HEK293T (cell line): ENCODE measurements around the gene LCE1D.

Experiments used
- CTCF ChIA-PET: fragments of 350-600 bp; formaldehyde crosslinking; extraction: SDS; loops from one replicate; lab custom pipeline; 2021; ENCODE audit warnings: antibody characterized with exemption, inconsistent platforms; lab: Yijun Ruan, JAX
- POLR2A ChIA-PET: fragments of 350-600 bp; formaldehyde crosslinking; extraction: SDS; loops from one replicate; lab custom pipeline; 2020; ENCODE audit warnings: antibody characterized with exemption, inconsistent platforms; lab: Yijun Ruan, JAX
- DNase-seq: peaks from one replicate; pipeline ENCODE4 v3.0.0; 2012; ENCODE audit warnings: mixed read lengths; ENCODE audit errors: extremely low spot score
- ARNT ChIP-seq: fragments of 450-650 bp; IDR thresholded peaks from 2 replicates; pipeline ENCODE4 v1.6.1; 2017; ENCODE audit warnings: mild to moderate bottlenecking
- BHLHE40 ChIP-seq: fragments of 450-650 bp; IDR thresholded peaks from 2 replicates; pipeline ENCODE4 v1.6.1; 2016; ENCODE audit warnings: mild to moderate bottlenecking, moderate library complexity, borderline replicate concordance
- CTBP1 ChIP-seq: fragments of 450-650 bp; IDR thresholded peaks from 2 replicates; pipeline ENCODE4 v1.6.1; 2016; ENCODE audit warnings: borderline replicate concordance
- ELF4 ChIP-seq: fragments of 450-650 bp; IDR thresholded peaks from 2 replicates; pipeline ENCODE4 v1.6.1; 2017; ENCODE audit warnings: antibody characterized with exemption
- FOXA1 ChIP-seq: fragments of 450-650 bp; IDR thresholded peaks from 2 replicates; pipeline ENCODE4 v1.6.1; 2016; ENCODE audit warnings: mild to moderate bottlenecking
- FOXK2 ChIP-seq: fragments of 450-650 bp; IDR thresholded peaks from 2 replicates; pipeline ENCODE4 v1.6.1; 2016; ENCODE audit warnings: mild to moderate bottlenecking
- FOXM1 ChIP-seq: fragments of 450-650 bp; IDR thresholded peaks from 2 replicates; pipeline ENCODE4 v1.6.1; 2017; ENCODE audit warnings: mild to moderate bottlenecking, borderline replicate concordance
- HDGF ChIP-seq: fragments of 450-650 bp; IDR thresholded peaks from 2 replicates; pipeline ENCODE4 v1.6.1; 2017; ENCODE audit warnings: antibody characterized with exemption, borderline replicate concordance
- L3MBTL2 ChIP-seq: fragments of 450-650 bp; conservative IDR thresholded peaks from 2 replicates; pipeline ENCODE4 v1.6.1; 2016; ENCODE audit warnings: mild to moderate bottlenecking
- LEF1 ChIP-seq: fragments of 450-650 bp; IDR thresholded peaks from 2 replicates; pipeline ENCODE4 v1.6.1; 2017; ENCODE audit warnings: mild to moderate bottlenecking, borderline replicate concordance
- NFRKB ChIP-seq: fragments of 450-650 bp; IDR thresholded peaks from 2 replicates; pipeline ENCODE4 v1.6.1; 2016; ENCODE audit warnings: mild to moderate bottlenecking, moderate library complexity
- SP1 ChIP-seq: fragments of 450-650 bp; IDR thresholded peaks from 2 replicates; pipeline ENCODE4 v1.6.1; 2017
- SUZ12 ChIP-seq: fragments of 450-650 bp; IDR thresholded peaks from 2 replicates; pipeline ENCODE4 v1.6.1; 2016; ENCODE audit warnings: mild to moderate bottlenecking
- TARDBP ChIP-seq: fragments of 450-650 bp; IDR thresholded peaks from 2 replicates; pipeline ENCODE4 v1.6.1; 2016
- ZNF384 ChIP-seq: fragments of 450-650 bp; IDR thresholded peaks from 2 replicates; pipeline ENCODE4 v1.6.1; 2016
- TF ChIP-seq, protein P1 (sequence below): fragments of 450-650 bp; IDR thresholded peaks from 2 replicates; pipeline ENCODE4 v1.6.1; 2016

LCE1D gene

DNA sequence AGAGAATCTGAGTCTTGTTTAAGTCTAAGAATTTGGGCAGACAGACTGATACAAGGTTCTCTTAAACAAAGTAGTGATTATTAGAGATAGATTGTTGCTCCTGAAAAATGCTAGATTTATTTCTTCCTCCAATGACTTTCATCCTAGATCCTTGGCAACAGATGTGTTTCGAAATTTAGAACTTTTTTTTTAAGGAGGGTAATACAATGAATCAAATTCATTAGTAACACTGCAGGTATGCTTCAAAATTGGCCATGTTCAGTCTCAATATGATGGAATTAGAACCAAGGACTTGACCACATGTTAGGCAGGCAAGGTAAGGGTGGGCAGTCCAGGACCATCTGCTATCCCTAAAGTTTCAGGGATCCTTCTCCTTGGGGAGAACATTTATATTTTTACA is 26.1 kb upstream of the LCE1D start:
- POLR2A ChIA-PET = no interaction called here

DNA sequence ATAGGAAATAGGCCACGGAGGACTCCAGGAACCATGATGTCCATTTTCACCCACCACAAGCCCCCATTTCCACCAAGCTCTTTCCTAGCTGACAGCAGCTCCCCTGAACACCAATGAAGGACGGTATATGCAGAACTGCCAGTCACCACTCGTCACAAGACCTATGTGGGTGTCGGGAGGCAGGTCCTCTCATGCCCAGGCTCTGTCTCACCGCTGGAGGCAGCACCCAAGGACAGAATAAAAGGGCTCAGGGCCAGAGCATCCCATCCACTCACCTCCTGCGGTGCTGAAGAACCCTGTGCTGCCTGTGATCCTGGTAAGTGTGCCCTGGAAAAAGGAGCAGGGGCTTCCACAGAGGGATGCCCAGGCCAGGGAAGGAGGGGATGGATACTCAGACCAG is 21.6 kb upstream of the LCE1D start, which contains the start of gene LCE1F:
Gene LCE1F (plus strand): TSS at position 266 of the 400 bp plus-strand sequence. CDS start 1,232 bp downstream, outside the sequence.
- DNase-seq = no peak
- CTCF ChIA-PET = no interaction called here
- POLR2A ChIA-PET = no interaction called here
- TF ChIP-seq BHLHE40 (no peak), ELF4 (no peak), ARNT (no peak), ZNF384 (no peak), NFRKB (no peak), CTBP1 (no peak), FOXM1 (no peak), FOXK2 (no peak)
- TF ChIP-seq, protein P1, sequence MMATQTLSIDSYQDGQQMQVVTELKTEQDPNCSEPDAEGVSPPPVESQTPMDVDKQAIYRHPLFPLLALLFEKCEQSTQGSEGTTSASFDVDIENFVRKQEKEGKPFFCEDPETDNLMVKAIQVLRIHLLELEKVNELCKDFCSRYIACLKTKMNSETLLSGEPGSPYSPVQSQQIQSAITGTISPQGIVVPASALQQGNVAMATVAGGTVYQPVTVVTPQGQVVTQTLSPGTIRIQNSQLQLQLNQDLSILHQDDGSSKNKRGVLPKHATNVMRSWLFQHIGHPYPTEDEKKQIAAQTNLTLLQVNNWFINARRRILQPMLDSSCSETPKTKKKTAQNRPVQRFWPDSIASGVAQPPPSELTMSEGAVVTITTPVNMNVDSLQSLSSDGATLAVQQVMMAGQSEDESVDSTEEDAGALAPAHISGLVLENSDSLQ = no peak

More for the DNA sequence above, 26.1 kb upstream of the LCE1D start:
- CTCF ChIA-PET = no interaction called here
- no peak for DNase-seq
- TF ChIP-seq ARNT = no peak
- TF ChIP-seq FOXA1 = no peak
- no peak for TF ChIP-seq ZNF384
- TF ChIP-seq BHLHE40 = no peak

DNA sequence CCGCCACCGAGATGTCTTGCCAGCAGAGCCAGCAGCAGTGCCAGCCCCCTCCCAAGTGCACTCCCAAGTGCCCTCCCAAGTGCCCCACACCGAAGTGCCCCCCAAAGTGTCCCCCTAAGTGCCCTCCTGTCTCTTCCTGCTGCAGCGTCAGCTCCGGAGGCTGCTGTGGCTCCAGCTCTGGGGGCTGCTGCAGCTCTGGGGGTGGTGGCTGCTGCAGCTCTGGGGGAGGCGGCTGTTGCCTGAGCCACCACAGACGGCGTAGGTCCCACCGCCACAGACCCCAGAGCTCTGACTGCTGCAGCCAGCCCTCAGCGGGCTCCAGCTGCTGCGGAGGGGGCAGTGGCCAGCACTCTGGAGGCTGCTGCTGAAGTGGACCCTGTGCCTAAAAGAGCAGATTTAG is 20.2 kb upstream of the LCE1D start:
- no peak for TF ChIP-seq L3MBTL2
- TF ChIP-seq SUZ12 = no peak
- TF ChIP-seq FOXM1 = no peak
- no peak for TF ChIP-seq FOXA1
- ChIA-PET CTCF (no interaction called here), POLR2A (no interaction called here)
- no peak for DNase-seq

DNA sequence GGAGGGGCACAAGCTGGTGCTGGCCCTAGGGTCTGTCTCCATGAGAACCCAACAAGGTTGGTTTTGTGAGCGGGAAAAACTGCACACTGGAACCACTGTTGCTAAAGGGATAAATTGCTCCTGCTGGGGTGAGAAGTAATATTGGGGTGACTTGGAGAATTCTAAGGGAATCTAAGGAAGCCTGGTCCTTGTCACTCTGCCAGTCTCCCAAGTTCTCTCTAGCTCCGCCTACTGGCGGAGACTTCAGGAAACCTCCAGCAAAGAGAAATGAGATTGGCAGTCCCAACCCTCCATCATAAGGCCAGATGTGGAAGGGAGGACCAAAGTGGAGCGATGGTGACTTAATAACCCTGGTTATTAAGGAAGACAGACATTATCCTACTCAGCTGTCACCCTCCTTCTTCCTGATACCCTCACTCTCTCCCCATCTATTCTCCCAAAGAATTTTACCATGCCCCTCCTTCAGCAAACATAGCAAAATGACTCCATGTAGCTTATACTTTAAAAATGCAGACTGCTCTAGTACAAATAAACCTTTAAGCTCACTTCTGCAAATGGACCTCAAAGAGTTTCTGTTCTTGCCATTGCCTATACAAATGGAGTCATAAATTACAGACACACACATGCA is 18.9 kb upstream of the LCE1D start:
- peak; percentile 54 for DNase-seq
- ChIA-PET CTCF (interaction anchor here (0.8 to 1.2 kb wide), 3 partner anchors 9 to 52 kb away, joined by 3 to 4 read pairs (median 3); no protein-coding TSS in a partner anchor), POLR2A (no interaction called here)
- no peak for TF ChIP-seq L3MBTL2
- TF ChIP-seq, protein P1 = peak; percentile 46
- TF ChIP-seq HDGF = no peak
- no peak for TF ChIP-seq CTBP1

DNA sequence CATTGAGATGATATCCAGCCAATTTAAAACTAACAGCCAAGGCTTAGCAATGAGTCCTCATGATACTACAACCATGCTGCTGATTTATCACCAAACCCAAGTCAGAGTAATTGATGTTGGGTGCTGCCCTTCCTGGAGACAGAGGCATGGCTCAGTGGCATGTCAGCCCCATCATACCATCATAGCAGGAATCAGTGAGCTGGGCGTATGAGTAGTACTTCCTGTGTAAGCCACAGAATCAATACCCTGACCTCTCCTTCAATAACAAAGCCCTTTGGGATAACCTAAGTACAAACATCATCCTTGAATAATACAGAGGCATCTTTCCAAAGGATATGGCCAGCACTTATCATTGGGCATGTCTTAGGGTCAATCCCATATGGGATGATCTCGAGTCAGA is 13.4 kb upstream of the LCE1D start:
- DNase-seq = no peak
- ChIA-PET CTCF (no interaction called here), POLR2A (no interaction called here)
- TF ChIP-seq NFRKB = no peak
- TF ChIP-seq TARDBP = no peak
- no peak for TF ChIP-seq FOXA1
- TF ChIP-seq BHLHE40 = no peak
- TF ChIP-seq HDGF = no peak
- no peak for TF ChIP-seq FOXK2
- TF ChIP-seq CTBP1 = no peak
- no peak for TF ChIP-seq SUZ12
- no peak for TF ChIP-seq L3MBTL2
- TF ChIP-seq, protein P1 = no peak

DNA sequence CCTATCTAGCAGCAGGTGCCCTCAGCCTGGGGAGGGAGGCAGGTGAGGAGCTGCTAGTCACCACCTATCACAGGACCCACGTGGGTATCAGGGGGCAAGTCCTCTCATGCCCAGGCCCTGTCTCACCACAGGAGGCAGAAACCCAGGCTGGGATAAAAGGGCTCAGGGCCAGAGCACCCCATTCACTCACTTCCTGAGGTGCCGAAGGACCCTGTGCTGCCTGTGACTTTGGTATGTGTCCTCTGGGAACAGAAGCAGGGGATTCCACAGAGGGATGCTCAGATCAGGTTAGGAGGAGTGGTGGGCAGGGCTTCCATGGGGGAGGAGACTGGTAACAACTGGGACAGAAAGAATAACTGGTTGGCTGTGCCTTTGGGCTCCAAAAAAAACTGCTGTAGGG is 10.4 kb upstream of the LCE1D start, which contains the start of gene LCE1E:
Gene LCE1E (plus strand): TSS at position 181 of the 400 bp plus-strand sequence. CDS start 1,043 bp downstream, outside the sequence.
- ChIA-PET POLR2A (no interaction called here), CTCF (interaction anchor here (1.3 kb wide), 1 partner anchor 9 kb away, joined by 3 read pairs; no protein-coding TSS in a partner anchor)
- no peak for DNase-seq
- TF ChIP-seq FOXK2 = no peak
- TF ChIP-seq FOXA1 = no peak
- TF ChIP-seq LEF1 = no peak
- TF ChIP-seq, protein P1 = no peak
- no peak for TF ChIP-seq FOXM1
- TF ChIP-seq BHLHE40 = no peak
- TF ChIP-seq ZNF384 = no peak
- TF ChIP-seq ELF4 = no peak
- no peak for TF ChIP-seq CTBP1
- TF ChIP-seq ARNT = no peak
- TF ChIP-seq NFRKB = no peak
- TF ChIP-seq HDGF = no peak
- TF ChIP-seq SP1 = no peak
- TF ChIP-seq TARDBP = no peak
